Esophagus squamous epithelium (tissue), 4 donors: Measurements from ENCODE around the gene OPRM1.

Experiments
- CTCF ChIP-seq, 6 experiments: fragments of 450-650 bp in 4 of 6; fragments of 200-600 bp in 2 of 6; sonication (generic) in 2 of 6; IDR thresholded peaks; one replicate each; pipeline ENCODE4 v1.5.1; 2016 to 2019; ENCODE audit warnings: antibody characterized with exemption in 6 of 6, mild to moderate bottlenecking in 4 of 6, moderate library complexity in 4 of 6
- POLR2A ChIP-seq, 4 donors: fragments of 450-650 bp; IDR thresholded peaks; one replicate each; pipeline ENCODE4 v1.6.1; 2017; ENCODE audit warnings: antibody characterized with exemption in 4 of 4, mild to moderate bottlenecking in 4 of 4, moderate library complexity in 3 of 4

GRCh38 chr6:154246723-154247118, 207.7 kb downstream of the OPRM1 start:
- TF ChIP-seq CTCF (IDR thresholded peaks at IDR 0.05) (no peak), POLR2A (IDR thresholded peaks at IDR 0.05) (no peak)
